Activated CD4-positive, CD25-positive, alpha-beta regulatory T cell treated with anti-CD3 and anti-CD28 coated beads, Interleukin-2, amount 50 U/mL, for 72 hours (primary cell): ENCODE results near the gene USP15.

Experiments used
- DNase-seq: peaks from one replicate; pipeline ENCODE4 v3.0.0; 2021

The USP15 gene

GRCh38 chr12:62285284-62285683, 25.1 kb downstream of the USP15 start:
- DNase-seq = no peak

GRCh38 chr12:62288328-62288727, 28.1 kb downstream of the USP15 start:
- no peak for DNase-seq

- DNase-seq = no peak
These were observed 30.6 kb downstream of the USP15 start for GRCh38 chr12:62290846-62291245.

GRCh38 chr12:62291864-62292760, 31.9 kb downstream of the USP15 start:
- no peak for DNase-seq

GRCh38 chr12:62292761-62293344, 32.6 kb downstream of the USP15 start:
- DNase-seq = no peak

GRCh38 chr12:62294378-62294777, 34.2 kb downstream of the USP15 start:
- no peak for DNase-seq

- DNase-seq = no peak
These were observed 35.8 kb downstream of the USP15 start for GRCh38 chr12:62296001-62296400.

GRCh38 chr12:62297321-62297720, 37.1 kb downstream of the USP15 start:
- no peak for DNase-seq

GRCh38 chr12:62299617-62300016, 39.4 kb downstream of the USP15 start:
- no peak for DNase-seq

GRCh38 chr12:62301080-62301798, 41.0 kb downstream of the USP15 start:
- no peak for DNase-seq

- no peak for DNase-seq
These were observed 41.6 kb downstream of the USP15 start for GRCh38 chr12:62301799-62302133.

- no peak for DNase-seq
These were observed 44.4 kb downstream of the USP15 start for GRCh38 chr12:62304560-62304959.

GRCh38 chr12:62305778-62306177, 45.6 kb downstream of the USP15 start:
- no peak for DNase-seq

- no peak for DNase-seq
These were observed 46.6 kb downstream of the USP15 start for GRCh38 chr12:62306569-62307530.

GRCh38 chr12:62308201-62308600, 48.0 kb downstream of the USP15 start:
- no peak for DNase-seq

- no peak for DNase-seq
These were observed 53.6 kb downstream of the USP15 start for GRCh38 chr12:62313727-62314380.

GRCh38 chr12:62317017-62317416, 56.8 kb downstream of the USP15 start:
- DNase-seq = no peak

GRCh38 chr12:62319058-62319457, 58.9 kb downstream of the USP15 start:
- no peak for DNase-seq

GRCh38 chr12:62320054-62320453, 59.9 kb downstream of the USP15 start:
- no peak for DNase-seq

GRCh38 chr12:62323386-62323785, 63.2 kb downstream of the USP15 start:
- no peak for DNase-seq

GRCh38 chr12:62328296-62328921, 68.2 kb downstream of the USP15 start:
- DNase-seq = no peak

GRCh38 chr12:62331306-62331705, 71.1 kb downstream of the USP15 start:
- no peak for DNase-seq
